ENCODE data around the gene DIP2B. TPM values are rescaled to one million over a fixed set of nuclear protein-coding genes. Genes with fewer than 3 reads are reported as not detected.

DIP2B gene
- total RNA-seq, 3 donors from 2014 or later, result 28.3 to 39.8 (median 34.7) TPM

DNA sequence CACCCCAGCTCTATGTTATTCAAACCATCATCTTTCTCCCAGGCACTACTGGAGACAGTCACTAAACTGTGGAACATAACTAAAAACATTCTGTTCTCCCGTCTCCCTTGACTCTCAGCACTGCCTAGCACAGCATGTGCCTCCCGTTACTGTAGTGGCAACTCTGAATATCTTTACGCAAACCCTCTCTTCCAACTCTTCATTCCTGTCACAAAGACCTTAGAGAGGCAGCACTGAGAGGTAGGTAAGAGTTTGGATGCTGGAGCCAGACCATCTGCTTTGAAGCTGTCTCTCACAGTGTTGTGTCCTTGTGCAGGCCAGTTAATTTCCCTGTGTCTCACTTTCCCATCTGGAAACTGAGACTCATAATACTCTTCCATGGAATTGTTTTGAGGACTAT lies 108.1 kb downstream of the DIP2B start:
- Histone ChIP-seq H3K4me3 (no peak overlapping the region), H3K36me3 (ENCODE audit: low read depth) (no peaks in the 10 kb centered on the region), H3K9me3 (no peaks in the 10 kb centered on the region), H3K4me1 (ENCODE audit: low read depth) (no peaks in the 10 kb centered on the region)
- TF ChIP-seq, protein P1, sequence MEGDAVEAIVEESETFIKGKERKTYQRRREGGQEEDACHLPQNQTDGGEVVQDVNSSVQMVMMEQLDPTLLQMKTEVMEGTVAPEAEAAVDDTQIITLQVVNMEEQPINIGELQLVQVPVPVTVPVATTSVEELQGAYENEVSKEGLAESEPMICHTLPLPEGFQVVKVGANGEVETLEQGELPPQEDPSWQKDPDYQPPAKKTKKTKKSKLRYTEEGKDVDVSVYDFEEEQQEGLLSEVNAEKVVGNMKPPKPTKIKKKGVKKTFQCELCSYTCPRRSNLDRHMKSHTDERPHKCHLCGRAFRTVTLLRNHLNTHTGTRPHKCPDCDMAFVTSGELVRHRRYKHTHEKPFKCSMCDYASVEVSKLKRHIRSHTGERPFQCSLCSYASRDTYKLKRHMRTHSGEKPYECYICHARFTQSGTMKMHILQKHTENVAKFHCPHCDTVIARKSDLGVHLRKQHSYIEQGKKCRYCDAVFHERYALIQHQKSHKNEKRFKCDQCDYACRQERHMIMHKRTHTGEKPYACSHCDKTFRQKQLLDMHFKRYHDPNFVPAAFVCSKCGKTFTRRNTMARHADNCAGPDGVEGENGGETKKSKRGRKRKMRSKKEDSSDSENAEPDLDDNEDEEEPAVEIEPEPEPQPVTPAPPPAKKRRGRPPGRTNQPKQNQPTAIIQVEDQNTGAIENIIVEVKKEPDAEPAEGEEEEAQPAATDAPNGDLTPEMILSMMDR (IDR thresholded peaks at IDR 0.05), result no peak
- intact Hi-C loops (cut with DNase I, micrococcal nuclease), result no loop called here
- ATAC-seq (no peak), DNase-seq (no peak)

- Histone ChIP-seq H3K4me3 (no peak overlapping the region), H3K9me3 (no peaks in the 10 kb centered on the region), H3K4me1 (ENCODE audit: low read depth) (peaks cover 4% of the 10 kb centered on the region), H3K36me3 (ENCODE audit: low read depth) (no peaks in the 10 kb centered on the region)
- intact Hi-C loops (cut with DNase I, micrococcal nuclease), result no loop called here
- DNase-seq (no peak), ATAC-seq (no peak)
- TF ChIP-seq, protein P1 (IDR thresholded peaks at IDR 0.05), result no peak
Measured at GRCh38 chr12:50613463-50613862, 108.7 kb downstream of the DIP2B start.

- intact Hi-C loops (cut with DNase I, micrococcal nuclease), result no loop called here
Measured at GRCh38 chr12:50614167-50614759, 109.5 kb downstream of the DIP2B start.

DNA sequence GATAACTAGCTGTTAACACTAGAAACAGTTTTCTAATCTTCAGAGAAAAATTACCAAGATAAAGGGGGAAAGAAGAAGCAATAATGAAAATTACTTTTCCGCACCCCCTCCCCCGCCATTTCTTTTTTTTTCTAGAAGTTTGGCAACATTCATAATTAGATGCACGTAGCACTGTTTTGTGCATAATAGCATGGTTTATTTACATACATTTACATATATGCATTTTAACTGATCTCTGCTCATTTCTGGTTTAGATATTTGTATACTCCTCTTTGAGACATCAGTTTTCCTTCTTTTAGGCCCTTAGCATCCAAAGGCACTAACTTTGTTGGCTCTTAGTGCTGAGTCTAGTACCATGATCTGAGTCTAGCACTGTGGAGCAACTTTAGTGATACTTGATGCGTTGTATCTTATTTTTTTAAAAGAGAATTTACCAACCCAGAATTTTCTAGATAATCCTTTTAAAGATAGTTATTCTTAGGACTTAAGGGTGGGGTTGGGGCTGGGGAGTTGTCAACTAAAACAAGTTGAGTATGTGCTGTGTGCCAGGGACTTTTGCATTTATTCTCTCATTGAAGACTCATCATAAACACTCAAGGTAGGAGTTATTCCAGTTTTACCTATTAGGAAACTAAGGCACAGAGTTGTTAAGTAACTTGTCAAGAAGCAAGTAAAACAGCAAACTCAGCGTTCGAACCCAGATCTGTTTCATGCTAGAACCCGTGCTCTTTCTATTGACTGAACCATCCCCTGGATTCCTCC lies 110.5 kb downstream of the DIP2B start:
- no peak overlapping the region for H3K4me3 ChIP-seq
- TF ChIP-seq, protein P1 (IDR thresholded peaks at IDR 0.05), result no peak
- no peak for DNase-seq
- no peaks in the 10 kb centered on the region for H3K9me3 ChIP-seq
- peaks cover 20% of the 10 kb centered on the region for H3K4me1 ChIP-seq (ENCODE audit: low read depth)
- intact Hi-C loops (cut with DNase I, micrococcal nuclease), result no loop called here
- no peak for ATAC-seq
- no peaks in the 10 kb centered on the region for H3K36me3 ChIP-seq (ENCODE audit: low read depth)

More at GRCh38 chr12:50614167-50614759, 109.5 kb downstream of the DIP2B start:
- H3K9me3 ChIP-seq, result no peaks in the 10 kb centered on the region
- ATAC-seq, result no peak
- H3K4me3 ChIP-seq, result no peak overlapping the region
- DNase-seq, result no peak
- H3K36me3 ChIP-seq (ENCODE audit: low read depth), result no peaks in the 10 kb centered on the region
- TF ChIP-seq, protein P1 (IDR thresholded peaks at IDR 0.05), result no peak
- peaks cover 10% of the 10 kb centered on the region for H3K4me1 ChIP-seq (ENCODE audit: low read depth)

DNA sequence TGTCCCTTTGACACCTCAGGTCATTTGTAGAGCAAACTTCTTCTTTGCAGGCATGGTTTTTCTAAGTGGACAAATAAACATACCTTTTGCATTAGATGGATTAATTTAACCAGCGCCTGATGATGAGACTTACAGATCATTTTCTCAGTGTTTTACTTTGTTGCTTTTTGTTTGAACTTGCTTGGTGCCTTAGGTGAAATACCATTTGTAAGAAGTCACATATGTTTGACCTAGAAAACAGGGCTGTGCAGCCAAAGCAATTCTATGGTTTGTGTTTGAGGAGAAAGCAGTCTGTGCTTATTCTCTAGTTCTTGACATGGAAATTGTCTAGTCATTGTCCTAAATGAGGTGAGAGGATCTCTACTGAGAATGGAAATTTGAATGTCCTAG lies 111.1 kb downstream of the DIP2B start:
- peaks cover 26% of the 10 kb centered on the region for H3K4me1 ChIP-seq (ENCODE audit: low read depth)
- H3K36me3 ChIP-seq (ENCODE audit: low read depth), result no peaks in the 10 kb centered on the region
- no peaks in the 10 kb centered on the region for H3K9me3 ChIP-seq
- intact Hi-C loops (cut with DNase I, micrococcal nuclease), result no loop called here
- no peak overlapping the region for H3K4me3 ChIP-seq
- TF ChIP-seq, protein P1 (IDR thresholded peaks at IDR 0.05), result no peak
- DNase-seq (no peak), ATAC-seq (no peak)
